Measurements from ENCODE around the gene SLC6A4.

DNA sequence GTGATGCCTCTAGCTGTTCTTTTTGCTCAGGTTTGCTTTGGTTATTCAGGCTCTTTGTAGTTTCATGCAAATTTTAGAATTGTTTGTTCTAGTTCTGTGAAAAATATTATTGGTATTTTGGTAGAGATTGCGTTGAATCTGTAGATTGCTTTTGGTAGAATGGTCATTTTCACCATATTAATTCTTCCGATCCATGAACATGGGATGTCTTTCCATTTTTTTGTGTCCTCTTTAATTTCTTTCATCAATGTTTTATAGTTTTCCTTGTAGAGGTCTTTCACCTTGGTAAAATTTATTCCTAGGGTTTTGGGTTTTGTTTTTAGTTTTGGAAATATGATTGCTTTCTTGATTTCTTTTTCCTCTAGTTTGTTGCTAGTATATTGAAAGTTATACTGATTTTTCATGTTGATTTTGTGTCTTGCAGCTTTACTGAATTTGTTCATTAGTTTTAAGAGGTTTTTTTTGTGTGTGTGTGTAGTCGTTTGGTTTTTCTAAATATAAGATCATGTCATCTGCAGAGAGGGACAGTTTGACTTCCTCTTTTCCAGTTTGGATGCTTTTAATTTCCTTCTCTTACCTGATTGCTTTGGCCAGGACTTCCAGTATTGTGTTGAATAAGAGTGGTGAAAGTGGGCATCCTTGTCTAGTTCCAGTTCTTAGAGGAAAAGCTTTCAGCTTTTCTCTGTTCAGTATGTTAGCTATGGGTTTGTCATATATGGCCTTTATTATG lies 76.4 kb downstream of the SLC6A4 start:
- TF ChIP-seq, protein P1, sequence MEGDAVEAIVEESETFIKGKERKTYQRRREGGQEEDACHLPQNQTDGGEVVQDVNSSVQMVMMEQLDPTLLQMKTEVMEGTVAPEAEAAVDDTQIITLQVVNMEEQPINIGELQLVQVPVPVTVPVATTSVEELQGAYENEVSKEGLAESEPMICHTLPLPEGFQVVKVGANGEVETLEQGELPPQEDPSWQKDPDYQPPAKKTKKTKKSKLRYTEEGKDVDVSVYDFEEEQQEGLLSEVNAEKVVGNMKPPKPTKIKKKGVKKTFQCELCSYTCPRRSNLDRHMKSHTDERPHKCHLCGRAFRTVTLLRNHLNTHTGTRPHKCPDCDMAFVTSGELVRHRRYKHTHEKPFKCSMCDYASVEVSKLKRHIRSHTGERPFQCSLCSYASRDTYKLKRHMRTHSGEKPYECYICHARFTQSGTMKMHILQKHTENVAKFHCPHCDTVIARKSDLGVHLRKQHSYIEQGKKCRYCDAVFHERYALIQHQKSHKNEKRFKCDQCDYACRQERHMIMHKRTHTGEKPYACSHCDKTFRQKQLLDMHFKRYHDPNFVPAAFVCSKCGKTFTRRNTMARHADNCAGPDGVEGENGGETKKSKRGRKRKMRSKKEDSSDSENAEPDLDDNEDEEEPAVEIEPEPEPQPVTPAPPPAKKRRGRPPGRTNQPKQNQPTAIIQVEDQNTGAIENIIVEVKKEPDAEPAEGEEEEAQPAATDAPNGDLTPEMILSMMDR (IDR thresholded peaks at IDR 0.05): no peak
- no peak for TF ChIP-seq POLR2A (IDR thresholded peaks at IDR 0.05)
